Activated T-cell treated with anti-CD3 and anti-CD28 coated beads for 4 hours (primary cell): ENCODE data around the gene PLD2.
A peak's percentile ranks its signal among the peaks of the same experiment; 100 is the strongest.
"Not testable (repeated sequence)": the region's sequence is repeated elsewhere in the genome, so short reads cannot be mapped to it uniquely, and the experiment has no call there.

Experiments
- DNase-seq: peaks from one replicate; pipeline ENCODE4 v3.0.0-alpha.2; 2020

The PLD2 gene

DNA sequence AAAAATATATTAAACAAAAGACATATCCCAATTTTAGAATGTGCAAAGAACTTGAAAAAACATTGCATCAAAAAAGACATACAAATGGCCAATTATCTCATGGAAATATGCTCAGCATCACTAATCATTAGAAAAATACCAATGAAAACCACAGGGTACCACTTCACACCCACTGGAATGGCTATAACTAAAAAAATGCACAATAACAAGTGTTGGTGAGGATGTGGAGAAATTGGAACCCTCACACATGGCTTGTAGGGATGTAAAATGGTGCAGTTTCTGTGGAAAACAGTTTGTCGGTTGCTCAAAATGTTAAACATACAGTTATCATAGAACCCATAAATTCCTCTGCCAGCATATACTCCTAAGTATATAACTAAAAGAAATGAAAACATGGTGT lies 11.8 kb upstream of the PLD2 start:
- no peak for DNase-seq

- no peak for DNase-seq
These were observed 10.4 kb upstream of the PLD2 start for GRCh38 chr17:4796552-4796920.

- no peak for DNase-seq
These were observed 6.3 kb upstream of the PLD2 start for GRCh38 chr17:4800462-4801196.

DNA sequence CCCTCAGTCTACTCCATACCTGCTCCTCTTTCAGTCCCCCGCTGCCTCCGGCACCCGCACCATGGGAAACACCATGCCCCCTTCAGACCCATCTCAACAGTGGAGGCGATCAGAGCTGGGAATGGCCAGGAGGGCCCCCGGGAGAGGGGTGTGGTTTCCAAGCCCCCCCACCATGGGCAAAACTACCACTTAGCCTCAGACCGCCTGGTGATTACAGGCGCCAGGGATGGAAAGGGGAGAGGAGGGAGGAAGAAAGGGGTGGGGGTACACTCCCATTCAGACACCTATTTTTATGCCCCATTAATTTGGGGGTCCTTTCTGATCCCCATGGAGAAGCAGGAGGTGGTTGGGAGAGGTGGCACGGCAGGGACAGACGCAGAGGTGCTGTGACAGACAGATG lies 4.7 kb upstream of the PLD2 start, which contains the start of gene C17orf114:
TSS of gene C17orf114 (minus strand) at position 101 of the 400 bp plus-strand sequence.
- DNase-seq: no peak

DNA sequence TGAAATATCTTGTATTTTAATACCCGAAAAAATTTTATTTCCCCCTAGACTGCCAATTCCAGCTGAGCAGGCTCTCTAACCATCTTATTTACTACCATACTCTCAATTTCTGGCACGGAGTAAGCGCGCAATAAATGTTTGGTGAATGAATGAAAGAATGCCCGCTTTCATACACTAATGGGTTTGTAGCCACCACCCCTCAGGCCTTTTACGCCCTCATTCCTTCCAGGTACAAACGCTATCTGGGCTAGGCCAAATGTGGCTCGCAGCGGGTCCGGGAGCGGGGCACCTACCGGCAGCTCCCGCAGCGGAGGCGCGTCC lies 536 bp upstream of the PLD2 start:
- no peak for DNase-seq

- DNase-seq: no peak
These were observed 839 bp downstream of the PLD2 start for GRCh38 chr17:4807605-4808377.

GRCh38 chr17:4808378-4808767 lies 1.4 kb downstream of the PLD2 start:
- no peak for DNase-seq

GRCh38 chr17:4810696-4811290 lies 3.8 kb downstream of the PLD2 start:
- no peak for DNase-seq

DNA sequence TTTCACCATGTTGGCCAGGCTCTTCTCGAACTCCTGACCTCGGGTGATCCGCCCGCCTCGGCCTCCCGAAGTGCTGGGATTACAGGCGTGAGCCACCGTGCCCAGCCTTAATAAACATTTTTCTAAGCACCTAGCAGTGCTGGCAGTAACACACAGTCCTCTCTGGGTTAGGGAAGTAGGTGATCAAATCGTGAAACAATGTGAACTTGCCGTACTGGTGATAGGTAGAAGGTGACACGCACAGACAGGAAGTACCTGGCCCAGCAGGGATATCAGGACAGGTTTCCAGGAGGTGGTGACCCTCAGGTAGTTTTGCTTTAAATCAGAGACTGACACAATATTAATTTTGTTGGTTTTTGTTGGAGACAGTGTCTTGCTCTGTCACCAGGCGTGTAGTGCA lies 4.5 kb downstream of the PLD2 start:
- DNase-seq: no peak

DNA sequence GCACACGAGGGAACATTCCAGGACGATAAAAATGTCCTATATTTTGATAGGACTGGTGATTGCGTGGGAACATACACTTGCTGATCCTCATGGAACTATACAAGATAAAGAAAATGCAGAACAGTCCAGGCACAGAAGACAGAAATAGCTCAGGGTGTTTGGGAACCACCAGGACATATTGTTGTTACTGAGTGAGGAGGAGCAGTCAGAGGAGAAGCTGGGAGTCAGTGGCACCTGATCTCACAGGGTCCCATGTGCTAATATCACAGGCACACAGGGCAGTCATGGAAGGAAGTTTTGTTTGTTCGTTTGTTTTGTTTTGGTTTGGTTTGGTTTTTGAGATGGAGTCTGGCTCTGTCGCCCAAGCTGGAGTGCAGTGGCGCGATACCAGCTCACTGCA lies 5.7 kb downstream of the PLD2 start:
- DNase-seq: no peak

DNA sequence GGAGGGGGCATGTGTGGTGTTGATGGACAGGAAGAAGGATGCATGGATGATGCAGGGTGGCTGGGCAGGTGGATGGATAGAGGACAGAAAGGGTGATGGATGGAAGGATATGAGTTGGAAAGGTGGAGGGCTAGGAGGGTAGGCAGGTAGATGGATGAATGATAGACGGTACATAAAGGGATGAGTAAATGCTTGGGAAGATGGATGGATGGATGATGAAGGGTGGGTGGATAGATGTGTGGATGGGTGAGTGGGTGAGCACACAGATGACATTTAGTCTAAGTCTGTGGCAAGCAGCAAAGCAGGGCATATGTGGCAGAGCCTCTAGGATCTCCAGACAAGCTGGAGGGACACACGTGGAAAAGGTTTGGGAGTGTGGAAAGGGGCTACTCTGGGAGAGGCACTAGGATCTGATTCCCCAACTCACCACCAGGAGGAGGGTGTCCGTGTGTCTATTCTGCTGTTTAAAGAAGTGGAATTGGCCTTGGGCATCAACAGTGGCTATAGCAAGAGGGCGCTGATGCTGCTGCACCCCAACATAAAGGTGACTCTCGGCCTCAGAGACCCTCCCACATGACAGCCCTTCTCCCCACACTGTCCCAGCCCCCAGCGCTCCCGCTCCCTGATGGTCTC lies 8.2 kb downstream of the PLD2 start:
- DNase-seq: no peak

DNA sequence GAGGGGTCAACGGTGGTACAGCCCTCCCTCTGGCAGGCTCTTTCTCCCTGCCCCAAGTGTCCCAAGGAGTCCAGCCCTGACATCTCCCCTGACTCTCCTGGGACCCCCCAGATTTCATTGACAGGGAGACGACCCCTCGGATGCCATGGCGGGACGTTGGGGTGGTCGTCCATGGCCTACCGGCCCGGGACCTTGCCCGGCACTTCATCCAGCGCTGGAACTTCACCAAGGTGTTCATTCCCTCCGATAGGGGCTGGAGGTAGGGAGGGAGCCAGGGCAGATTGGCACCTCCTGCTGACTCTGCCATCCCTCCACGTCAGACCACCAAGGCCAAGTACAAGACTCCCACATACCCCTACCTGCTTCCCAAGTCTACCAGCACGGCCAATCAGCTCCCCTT lies 9.9 kb downstream of the PLD2 start:
- DNase-seq: no peak

GRCh38 chr17:4818276-4818675 lies 11.3 kb downstream of the PLD2 start:
- no peak for DNase-seq

DNA sequence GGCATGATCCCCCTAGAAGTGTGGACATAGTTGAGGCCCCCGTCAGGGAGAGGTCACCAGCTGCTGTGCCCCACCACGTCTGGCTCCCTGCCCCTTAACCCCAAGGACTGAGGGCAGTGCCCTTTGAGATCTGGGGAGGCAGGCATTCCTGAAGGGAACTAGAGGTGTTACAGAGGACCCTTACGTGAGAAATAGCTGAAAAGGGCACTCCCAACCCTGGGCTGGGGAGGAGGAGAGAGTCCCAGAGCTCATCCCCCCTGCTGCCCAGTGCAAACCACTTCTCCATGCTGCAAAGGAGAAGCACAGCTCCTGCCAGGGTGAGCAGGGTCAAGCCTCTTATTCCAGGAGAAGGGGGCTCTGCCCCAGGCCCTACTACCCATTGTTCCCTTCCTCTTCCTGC lies 15.9 kb downstream of the PLD2 start:
- DNase-seq: no peak

- no peak for DNase-seq
These were observed 16.6 kb downstream of the PLD2 start for GRCh38 chr17:4823373-4824089.

DNA sequence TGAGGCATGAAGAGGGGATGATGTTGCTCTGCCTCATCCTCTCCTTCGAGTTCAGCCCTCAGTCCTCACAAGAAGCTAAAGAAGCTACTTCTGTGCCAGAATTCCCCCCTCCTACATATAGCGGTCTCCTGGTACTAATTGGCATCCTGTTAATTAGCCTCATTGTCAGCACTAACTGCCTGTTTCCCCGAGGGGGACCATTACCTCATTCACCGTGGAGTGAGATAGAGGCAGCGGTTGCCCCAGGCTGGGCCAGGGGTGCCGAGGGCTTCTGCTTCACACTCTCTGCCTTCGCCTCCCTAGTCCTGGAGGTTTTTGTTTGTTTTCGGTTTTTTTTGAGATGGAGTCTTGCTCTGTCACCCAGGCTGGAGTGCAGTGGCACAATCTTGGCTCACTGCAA lies 20.4 kb downstream of the PLD2 start:
- no peak for DNase-seq

- DNase-seq: not testable (repeated sequence)
These were observed 25.9 kb downstream of the PLD2 start for GRCh38 chr17:4832829-4833177.

DNA sequence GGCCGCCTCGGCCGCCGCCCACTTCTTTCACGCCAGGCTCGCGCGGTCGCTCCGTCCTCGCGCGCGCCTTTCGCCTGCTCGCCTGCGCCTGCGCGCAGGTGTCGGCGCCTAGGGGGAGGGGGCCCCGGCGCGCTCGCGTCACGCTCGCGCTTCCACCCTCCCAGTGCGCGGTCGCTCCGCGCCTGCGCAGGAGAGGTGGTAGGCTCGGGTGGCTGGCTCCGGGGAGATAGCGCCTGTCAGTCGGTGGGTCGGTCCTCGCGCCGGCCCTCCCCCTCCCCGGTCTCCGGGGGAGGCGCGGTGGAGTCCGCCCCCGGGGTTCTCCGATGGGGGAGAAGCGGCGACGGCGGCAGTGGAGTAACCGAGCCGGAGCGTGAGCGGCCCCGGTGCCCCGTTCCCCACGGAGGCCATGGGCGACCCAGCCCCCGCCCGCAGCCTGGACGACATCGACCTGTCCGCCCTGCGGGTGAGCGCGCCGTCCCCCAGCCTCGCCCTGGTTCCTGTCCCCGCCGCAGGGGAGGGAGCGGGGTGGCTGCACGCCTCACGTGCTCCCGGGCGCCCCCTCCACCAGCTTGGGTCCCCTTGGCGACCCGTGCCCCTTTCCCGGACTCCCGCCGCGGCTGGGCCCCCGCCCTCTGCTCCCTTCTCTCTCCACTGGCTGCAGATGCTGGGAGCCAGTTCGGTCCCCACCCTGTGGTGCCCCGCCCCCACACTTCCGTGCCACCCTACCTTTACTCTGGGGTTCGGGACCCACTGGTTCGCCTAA lies 26.4 kb downstream of the PLD2 start, which contains the start of gene MINK1:
TSS of gene MINK1 (plus strand) at position 163 of the 763 bp plus-strand sequence. CDS start at position 407, 244 bp downstream.
- DNase-seq: peak; percentile 79

DNA sequence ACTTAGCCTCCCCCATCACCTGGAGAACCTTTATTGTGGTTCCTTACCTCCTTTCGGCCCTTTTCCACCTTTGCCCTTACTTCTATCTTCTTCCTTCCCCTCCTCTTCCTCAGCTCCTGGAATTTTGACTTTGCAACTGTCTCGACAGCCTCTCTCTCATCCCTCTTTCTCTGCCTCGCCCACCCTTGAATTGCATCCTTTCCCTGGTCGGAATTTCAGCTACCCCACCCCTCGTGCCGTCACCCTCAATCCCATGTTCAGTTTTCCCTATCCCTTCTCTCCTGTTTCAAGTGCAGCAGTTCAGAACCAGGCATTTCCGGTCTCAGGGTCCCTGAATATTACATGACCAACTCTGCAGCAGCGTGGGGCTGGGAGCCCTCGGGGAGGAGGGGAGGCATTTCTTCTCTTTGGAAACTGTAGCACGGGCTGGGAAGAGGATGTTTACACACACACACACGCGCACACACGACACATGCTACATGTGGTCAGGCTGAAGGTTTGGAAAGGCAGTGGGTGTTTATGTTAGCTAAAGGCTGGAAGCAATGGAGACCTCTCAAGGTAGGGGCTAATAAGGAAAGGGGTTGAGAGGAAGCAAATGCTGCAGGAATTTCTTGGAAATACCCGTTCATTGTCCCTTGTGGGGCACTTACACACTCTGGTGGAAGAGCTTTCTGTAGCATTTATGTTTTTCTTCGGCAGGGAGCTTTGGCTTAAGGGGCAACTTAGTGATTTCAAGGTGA lies 27.2 kb downstream of the PLD2 start:
- no peak for DNase-seq

GRCh38 chr17:4834681-4835020 lies 27.7 kb downstream of the PLD2 start:
- DNase-seq: no peak

DNA sequence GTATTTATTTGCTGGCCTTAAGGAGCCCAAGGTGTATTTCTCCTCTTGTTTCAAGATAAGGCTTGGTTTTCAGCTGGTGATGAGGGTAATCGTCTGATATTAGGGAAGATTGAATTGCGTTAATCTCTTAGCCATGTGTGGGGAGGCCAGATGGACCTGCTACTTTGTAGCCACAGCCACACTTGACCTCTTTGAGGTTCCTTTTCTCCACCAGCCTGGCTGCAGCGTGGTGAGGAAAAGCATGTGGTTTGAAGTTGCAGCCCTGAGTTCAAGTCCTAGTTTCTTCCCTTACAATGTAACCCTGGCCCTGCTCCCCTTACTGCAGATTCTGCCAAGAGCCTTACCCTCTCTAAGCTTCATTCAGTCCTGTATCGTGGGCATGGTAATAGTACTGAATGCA lies 29.3 kb downstream of the PLD2 start:
- no peak for DNase-seq
